B cell (primary cell): ENCODE measurements around the gene KIF16B. TPM values are rescaled to one million over a fixed set of nuclear protein-coding genes. Genes with fewer than 3 reads are reported as not detected.

Experiments
- ATAC-seq: fragments of 200-7000 bp; cut with Tn5 transposase; one replicate; pipeline ENCODE4 v1.10.0; 2021; ENCODE audit warnings: low read depth, mild to moderate bottlenecking, moderate number of reproducible peaks, moderate library complexity
- CTCF ChIA-PET: fragments of 350-600 bp; sonication (Branson Sonifier 250); formaldehyde crosslinking; loops from one replicate; lab custom pipeline; 2021; ENCODE audit warnings: antibody characterized with exemption, inconsistent platforms; lab: Charles Lee
- POLR2A ChIA-PET: fragments of 350-600 bp; sonication (Branson Sonifier 250); formaldehyde crosslinking; loops from one replicate; lab custom pipeline; 2021; ENCODE audit warnings: antibody characterized with exemption; lab: Charles Lee
- DNase-seq: peaks from one replicate; pipeline ENCODE4 v3.0.0; 2013
- H2AFZ ChIP-seq: 2 replicates; pipeline ENCODE4 v1.6.1; 2012; ENCODE audit warnings: mild to moderate bottlenecking, low read depth, low read length; ENCODE audit not compliant: insufficient read depth, poor library complexity, severe bottlenecking
- H3K27ac ChIP-seq, 2 donors: 1 replicate in 1 of 2; 2 replicates in 1 of 2; pipeline ENCODE4 v1.5.1; 2012 to 2013; ENCODE audit warnings: low read length in 2 of 2, mild to moderate bottlenecking in 2 of 2, moderate library complexity in 1 of 2
- H3K27me3 ChIP-seq, 4 experiments: fragments of 200-600 bp in 1 of 4; sonication (generic) in 1 of 4; replicated peaks in 1 of 4; 1 replicate in 2 of 4; 2 replicates in 2 of 4; pipeline versions ENCODE4 v1.6.1 to v1.7.0; 2013 to 2016; ENCODE audit warnings: low read length in 3 of 4, mild to moderate bottlenecking in 2 of 4, mixed read lengths in 1 of 4, moderate library complexity in 1 of 4; ENCODE audit not compliant: insufficient read depth in 4 of 4, control insufficient read depth in 3 of 4; ENCODE audit errors: control extremely low read depth in 1 of 4
- H3K36me3 ChIP-seq, 2 experiments: replicated peaks in 1 of 2; 1 replicate in 1 of 2; 2 replicates in 1 of 2; pipeline versions ENCODE4 v1.6.1 to v1.7.1; 2013; ENCODE audit warnings: low read length in 1 of 2; ENCODE audit not compliant: insufficient read depth in 2 of 2, control insufficient read depth in 1 of 2; ENCODE audit errors: control extremely low read depth in 1 of 2, extremely low read depth in 1 of 2
- H3K4me1 ChIP-seq, 2 donors: fragments of 200-600 bp in 1 of 2; sonication (generic) in 1 of 2; 1 replicate in 1 of 2; 2 replicates in 1 of 2; pipeline versions ENCODE4 v1.5.1 to v1.6.1; 2013 to 2017; ENCODE audit warnings: low read length in 2 of 2; ENCODE audit not compliant: control insufficient read depth in 2 of 2, insufficient read depth in 2 of 2
- H3K4me2 ChIP-seq: replicated peaks from 2 replicates; pipeline ENCODE3; 2012; ENCODE audit warnings: mild to moderate bottlenecking, low read depth, low read length; ENCODE audit not compliant: poor library complexity, severe bottlenecking
- H3K4me3 ChIP-seq, 5 experiments: fragments of 200-600 bp in 1 of 5; sonication (generic) in 1 of 5; 1 replicate in 3 of 5; 2 replicates in 2 of 5; pipeline versions ENCODE4 v1.5.1 to v1.7.0; 2011 to 2016; ENCODE audit warnings: low read length in 4 of 5, mild to moderate bottlenecking in 4 of 5, low read depth in 2 of 5, control low read depth in 1 of 5, moderate library complexity in 1 of 5; ENCODE audit not compliant: insufficient read depth in 1 of 5; ENCODE audit errors: control extremely low read depth in 1 of 5, extremely low read depth in 1 of 5
- H3K79me2 ChIP-seq: fragments of 200-600 bp; sonication (generic); one replicate; pipeline ENCODE4 v1.6.0; 2016; ENCODE audit warnings: low read length; ENCODE audit not compliant: control insufficient read depth, insufficient read depth
- H3K9ac ChIP-seq: fragments of 200-600 bp; sonication (generic); 2 replicates; pipeline ENCODE4 v1.6.1; 2017; ENCODE audit warnings: mild to moderate bottlenecking, low read length, moderate library complexity
- H3K9me3 ChIP-seq, 3 donors: one replicate each; pipeline versions ENCODE4 v1.6.1 to v1.7.1; 2013; ENCODE audit warnings: low read length in 2 of 3; ENCODE audit not compliant: control insufficient read depth in 2 of 3, insufficient read depth in 1 of 3; ENCODE audit errors: control extremely low read depth in 1 of 3
- H4K20me1 ChIP-seq: 2 replicates; pipeline ENCODE4 v1.6.0; 2012; ENCODE audit warnings: mild to moderate bottlenecking, low read length; ENCODE audit not compliant: insufficient read depth, control insufficient read depth, poor library complexity, severe bottlenecking
- H3K27ac Mint-ChIP-seq: one replicate; pipeline ENCODE4 v1.8.0; 2021; ENCODE audit warnings: mixed read lengths
- H3K27me3 Mint-ChIP-seq: one replicate; pipeline ENCODE4 v1.8.0; 2021; ENCODE audit warnings: mixed read lengths
- H3K4me1 Mint-ChIP-seq: one replicate; pipeline ENCODE4 v1.8.0; 2021; ENCODE audit warnings: mixed read lengths
- H3K4me3 Mint-ChIP-seq: one replicate; pipeline ENCODE4 v1.8.0; 2021; ENCODE audit warnings: mixed read lengths
- H3K9me3 Mint-ChIP-seq: one replicate; pipeline ENCODE4 v1.8.0; 2022; ENCODE audit warnings: mixed read lengths; ENCODE audit not compliant: insufficient read depth
- CTCF ChIP-seq: fragments of 200-600 bp; IDR thresholded peaks from one replicate; pipeline ENCODE4 v1.8.0; 2022; ENCODE audit warnings: antibody characterized with exemption, mild to moderate bottlenecking
- EZH2 ChIP-seq: IDR thresholded peaks from 2 replicates; pipeline ENCODE4 v1.6.1; 2012; ENCODE audit warnings: borderline replicate concordance, low read depth, mild to moderate bottlenecking, moderate library complexity, low read length; ENCODE audit not compliant: insufficient read depth, poor library complexity, severe bottlenecking
- WGBS: methylation state at CpG from one replicate; pipeline ENCODE4 v1.1.5; 2013; ENCODE audit warnings: missing lambda C conversion rate; ENCODE audit not compliant: insufficient coverage; 5-methylcytosine and 5-hydroxymethylcytosine counted together
- intact Hi-C: fragments of 100-400 bp; cut with micrococcal nuclease; formaldehyde crosslinking; loops from one replicate; pipeline ENCODE4 v1.10.0; 2022
- polyA plus RNA-seq: library from polyadenylated mRNA; depleted of rRNA; stranded (reverse); fragments of >200 nt; gene quantifications from 2 replicates; pipeline ENCODE4 v1.2.3, GENCODE V29; 2012
- total RNA-seq, 2 donors: library from RNA; stranded (reverse); fragments of 120-200 nt in 1 of 2; gene quantifications; 1 replicate in 1 of 2; 2 replicates in 1 of 2; pipeline versions ENCODE4 v1.2.3 to v1.2.4, GENCODE V29; 2013 to 2022

The KIF16B gene
- total and polyA plus RNA-seq, 2 donors (not counting 1 experiment from before 2014, with no cell fraction given) = 4.5 to 13.0 TPM

- H3K27ac ChIP-seq = no peak overlapping the region
- no peak overlapping the region for H3K4me3 ChIP-seq
- no peak overlapping the region for H3K4me2 ChIP-seq
- intact Hi-C loops = no loop called here
- peaks cover 11 to 16% of the 10 kb centered on the region in 2 donors for H3K4me1 ChIP-seq
- Mint-ChIP-seq H3K4me1 (peaks cover 18% of the 10 kb centered on the region), H3K4me3 (no peak overlapping the region), H3K9me3 (no peaks in the 10 kb centered on the region), H3K27me3 (no peaks in the 10 kb centered on the region), H3K27ac (no peak overlapping the region)
- ATAC-seq = no peak
- no peaks in the 10 kb centered on the region for H3K79me2 ChIP-seq
- ChIA-PET CTCF (interaction anchor here (0.9 to 3.4 kb wide), 2 partner anchors 12 to 13 kb away, joined by 3 to 16 read pairs; no protein-coding TSS in a partner anchor), POLR2A (no interaction called here)
- no peak for TF ChIP-seq CTCF
- no peak for TF ChIP-seq EZH2
- no peaks in the 10 kb centered on the region for H3K27me3 ChIP-seq
- H3K36me3 ChIP-seq = peaks cover 0 to 2% of the 10 kb centered on the region in 2 experiments
- no peaks in the 10 kb centered on the region for H3K9me3 ChIP-seq
- 98% methylated on average over 4 of the region's 8 CpGs for WGBS
- no peak overlapping the region for H3K9ac ChIP-seq
- H4K20me1 ChIP-seq = no peaks in the 10 kb centered on the region
- H2AFZ ChIP-seq = no peak overlapping the region
- DNase-seq = no peak
Measured at GRCh38 chr20:16488086-16488485, 85.2 kb downstream of the KIF16B start.

GRCh38 chr20:16486532-16486931, 86.7 kb downstream of the KIF16B start:
- intact Hi-C loops = no loop called here
- Histone ChIP-seq H3K79me2 (no peaks in the 10 kb centered on the region), H3K9me3 (no peaks in the 10 kb centered on the region), H3K36me3 (peaks cover 0 to 2% of the 10 kb centered on the region in 2 experiments), H3K9ac (no peak overlapping the region), H3K4me2 (no peak overlapping the region), H2AFZ (no peak overlapping the region), H3K27ac (no peak overlapping the region), H3K4me1 (peaks cover 6 to 11% of the 10 kb centered on the region in 2 donors), H4K20me1 (no peaks in the 10 kb centered on the region), H3K4me3 (no peak overlapping the region), H3K27me3 (no peaks in the 10 kb centered on the region)
- TF ChIP-seq CTCF (no peak), EZH2 (no peak)
- ChIA-PET POLR2A (no interaction called here), CTCF (interaction anchor here (3.4 kb wide), 1 partner anchor 11 kb away, joined by 16 read pairs; no protein-coding TSS in a partner anchor)
- Mint-ChIP-seq H3K27me3 (no peaks in the 10 kb centered on the region), H3K27ac (no peak overlapping the region), H3K4me3 (no peak overlapping the region), H3K4me1 (peaks cover 14% of the 10 kb centered on the region), H3K9me3 (no peaks in the 10 kb centered on the region)
- 100% methylated on average over 2 of the region's 6 CpGs for WGBS
- DNase-seq (no peak), ATAC-seq (no peak)
